Measurements from ENCODE around the gene KMT2C. TPM values are rescaled to one million over a fixed set of nuclear protein-coding genes. Genes with fewer than 3 reads are reported as not detected.

Gene KMT2C
- total and polyA plus RNA-seq, 2 of the 13 experiments (the other 11 are each of a cell fraction or from before 2014, with no cell fraction given): 7.1 to 14.4 TPM

GRCh38 chr7:152424348-152425108 is 11.3 kb downstream of the KMT2C start (continued):
- TF ChIP-seq GLMP (CRISPR knock-in tag; IDR thresholded peaks at IDR 0.05; ENCODE audit: borderline replicate concordance) (no peak), ATRX (CRISPR knock-in tag; IDR thresholded peaks at IDR 0.05; ENCODE audit: borderline replicate concordance) (no peak), POLR2AphosphoS5 (IDR thresholded peaks at IDR 0.05; ENCODE audit: low read depth, low read length) (no peak), ZNF296 (CRISPR knock-in tag; conservative IDR thresholded peaks at IDR 0.05) (no peak), SP5 (CRISPR knock-in tag; IDR thresholded peaks at IDR 0.05; ENCODE audit: borderline replicate concordance, low read depth) (no peak), ZNF629 (CRISPR knock-in tag; conservative IDR thresholded peaks at IDR 0.05) (no peak)

- no TSS peak for BruUV-seq (replicated peaks)
- peaks cover 40% of the 10 kb centered on the region for H3K4me1 ChIP-seq (ENCODE audit: insufficient read depth, low read length)
- H3K79me2 ChIP-seq (ENCODE audit: insufficient read depth, low read length): peaks cover 85% of the 10 kb centered on the region
- in situ Hi-C loops (cut with HindIII; ENCODE audit: extremely low pct_ligation_motif_present, low pct_unique_long_range_greater_than_20kb) (no loop called here), intact Hi-C loops (cut with micrococcal nuclease; ENCODE audit: unreplicated experiment) (no loop called here)
- 92% methylated on average over 3 of the region's 3 CpGs for WGBS (ENCODE audit: low lambda C conversion rate)
- no peak overlapping the region for H3K9ac ChIP-seq (ENCODE audit: insufficient read depth, low read depth, low read length)
- no peak overlapping the region for H3K27ac ChIP-seq (ENCODE audit: extremely low read length, insufficient read depth, low read length)
- ChIA-PET POLR2A (no interaction called here), CTCF (ENCODE audit: low intra/inter-chr PET ratio, low total read pairs) (no interaction called here)
- no peaks in the 10 kb centered on the region for H3K9me3 ChIP-seq (ENCODE audit: low read length)
- H3K36me3 ChIP-seq (replicated peaks in 1 of 2; ENCODE audit: control insufficient read depth in 1 of 2, insufficient read depth in 2 of 2, low read length in 2 of 2): no peaks in the 10 kb centered on the region
- peaks cover 25% of the 10 kb centered on the region for H4K20me1 ChIP-seq (ENCODE audit: insufficient read depth, low read length)
- ATAC-seq: no peak
- no peak overlapping the region for H3K4me2 ChIP-seq (ENCODE audit: low read depth, low read length)
- no peak for FAIRE-seq
- no peak for DNase-seq (ENCODE audit: low spot score)
- no peak overlapping the region for H2AFZ ChIP-seq (ENCODE audit: low read length)
- H3K27me3 ChIP-seq (ENCODE audit: control insufficient read depth in 1 of 2, insufficient read depth in 2 of 2, low read length in 2 of 2): no peaks in the 10 kb centered on the region
- H3K4me3 ChIP-seq (replicated peaks in 1 of 3; ENCODE audit: insufficient read depth in 1 of 3, low read depth in 2 of 3, low read length in 3 of 3): no peak overlapping the region
- TF ChIP-seq ZNF549 (CRISPR knock-in tag; IDR thresholded peaks at IDR 0.05) (no peak), STAT5B (CRISPR knock-in tag; IDR thresholded peaks at IDR 0.05) (no peak), GLMP (CRISPR knock-in tag; IDR thresholded peaks at IDR 0.05; ENCODE audit: borderline replicate concordance) (no peak), MXI1 (IDR thresholded peaks at IDR 0.05; ENCODE audit: borderline replicate concordance, low read depth, low read length) (no peak), SRY (CRISPR knock-in tag; IDR thresholded peaks at IDR 0.05) (no peak), EHMT2 (IDR thresholded peaks at IDR 0.05; ENCODE audit: borderline replicate concordance, low read depth, low read length) (no peak), ZNF841 (CRISPR knock-in tag; IDR thresholded peaks at IDR 0.05; ENCODE audit: borderline replicate concordance) (no peak), FOXA1 (IDR thresholded peaks at IDR 0.05) (no peak), FOXA1 (CRISPR knock-in tag; IDR thresholded peaks at IDR 0.05) (no peak), SKI (IDR thresholded peaks at IDR 0.05; ENCODE audit: partially characterized antibody) (no peak), CREB3 (CRISPR knock-in tag; IDR thresholded peaks at IDR 0.05) (no peak), ZNF557 (CRISPR knock-in tag; IDR thresholded peaks at IDR 0.05) (no peak), ARID2 (CRISPR knock-in tag; IDR thresholded peaks at IDR 0.05; ENCODE audit: borderline replicate concordance) (no peak)
Observed at GRCh38 chr7:152423991-152424347, 11.8 kb downstream of the KMT2C start.
